Vagina (tissue), 2 donors: Measurements from ENCODE around the gene UBA6.

Experiments used
- POLR2A ChIP-seq, 2 donors: fragments of 450-650 bp; IDR thresholded peaks; one replicate each; pipeline ENCODE4 v1.6.1; 2017; ENCODE audit warnings: antibody characterized with exemption in 2 of 2, mild to moderate bottlenecking in 2 of 2, moderate library complexity in 2 of 2
- TF ChIP-seq, protein P1 (sequence below), 3 experiments: fragments of 450-650 bp in 2 of 3; fragments of 200-600 bp in 1 of 3; sonication (generic) in 1 of 3; IDR thresholded peaks; one replicate each; pipeline ENCODE4 v1.5.1; 2017 to 2019; ENCODE audit warnings: antibody characterized with exemption in 3 of 3, mild to moderate bottlenecking in 2 of 3, moderate library complexity in 2 of 3

DNA sequence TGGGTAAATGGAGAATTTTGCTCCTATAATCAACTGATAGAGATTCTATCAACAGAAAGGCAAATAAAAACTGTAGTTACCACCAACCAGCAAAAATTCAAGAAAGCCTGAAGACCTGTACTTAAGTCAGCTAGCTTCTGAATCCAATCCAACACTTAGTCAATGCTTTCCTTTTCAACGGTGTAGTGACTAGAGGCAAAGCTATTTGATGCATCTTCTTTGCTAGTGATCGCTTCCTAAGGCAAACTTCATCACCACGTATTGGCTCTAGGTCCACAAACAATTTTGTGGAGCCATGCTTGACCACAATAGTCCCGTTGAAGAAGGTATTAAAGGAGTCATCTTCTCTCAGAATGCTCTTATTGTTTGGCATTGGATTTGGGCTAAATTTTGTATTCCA lies 25.0 kb upstream of the UBA6 start:
- TF ChIP-seq, protein P1, sequence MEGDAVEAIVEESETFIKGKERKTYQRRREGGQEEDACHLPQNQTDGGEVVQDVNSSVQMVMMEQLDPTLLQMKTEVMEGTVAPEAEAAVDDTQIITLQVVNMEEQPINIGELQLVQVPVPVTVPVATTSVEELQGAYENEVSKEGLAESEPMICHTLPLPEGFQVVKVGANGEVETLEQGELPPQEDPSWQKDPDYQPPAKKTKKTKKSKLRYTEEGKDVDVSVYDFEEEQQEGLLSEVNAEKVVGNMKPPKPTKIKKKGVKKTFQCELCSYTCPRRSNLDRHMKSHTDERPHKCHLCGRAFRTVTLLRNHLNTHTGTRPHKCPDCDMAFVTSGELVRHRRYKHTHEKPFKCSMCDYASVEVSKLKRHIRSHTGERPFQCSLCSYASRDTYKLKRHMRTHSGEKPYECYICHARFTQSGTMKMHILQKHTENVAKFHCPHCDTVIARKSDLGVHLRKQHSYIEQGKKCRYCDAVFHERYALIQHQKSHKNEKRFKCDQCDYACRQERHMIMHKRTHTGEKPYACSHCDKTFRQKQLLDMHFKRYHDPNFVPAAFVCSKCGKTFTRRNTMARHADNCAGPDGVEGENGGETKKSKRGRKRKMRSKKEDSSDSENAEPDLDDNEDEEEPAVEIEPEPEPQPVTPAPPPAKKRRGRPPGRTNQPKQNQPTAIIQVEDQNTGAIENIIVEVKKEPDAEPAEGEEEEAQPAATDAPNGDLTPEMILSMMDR (IDR thresholded peaks at IDR 0.05): no peak
- no peak for TF ChIP-seq POLR2A (IDR thresholded peaks at IDR 0.05)
